Caco-2 (cell line): Measurements from ENCODE around the gene KCTD17. TPM values are rescaled to one million over a fixed set of nuclear protein-coding genes. Genes with fewer than 3 reads are reported as not detected.

Experiments
- BruUV-seq: library from RNA; stranded (reverse); fragments of 400-500 nt; replicated peaks from 2 replicates; lab custom pipeline; 2021; lab: Mats Ljungman, UMichigan
- CTCF ChIA-PET: fragments of 300-600 bp; sonication (Branson Sonifier 250); formaldehyde crosslinking; loops from one replicate; lab custom pipeline; 2022; ENCODE audit warnings: antibody characterized with exemption; lab: Charles Lee
- POLR2A ChIA-PET: fragments of 300-600 bp; sonication (Branson Sonifier 250); formaldehyde crosslinking; loops from one replicate; lab custom pipeline; 2022; ENCODE audit warnings: antibody characterized with exemption; lab: Charles Lee
- DNase-seq, 2 experiments: peaks; one replicate each; pipeline versions ENCODE4 v3.0.0 to v3.0.0-alpha.2; 2020 to 2022
- H3K27me3 ChIP-seq: replicated peaks from 2 replicates; pipeline ENCODE4 v1.6.0; 2011; ENCODE audit warnings: low read length; ENCODE audit not compliant: control insufficient read depth, insufficient read depth
- H3K36me3 ChIP-seq: 2 replicates; pipeline ENCODE4 v1.5.1; 2011; ENCODE audit warnings: low read length; ENCODE audit not compliant: control insufficient read depth, insufficient read depth
- H3K4me1 ChIP-seq: fragments of 250-450 bp; sonication (Bioruptor Pico); 2 replicates; pipeline ENCODE4 v1.5.1; 2020; ENCODE audit warnings: mild to moderate bottlenecking
- H3K4me3 ChIP-seq: 2 replicates; pipeline ENCODE4 v1.5.1; 2011; ENCODE audit warnings: low read depth, mild to moderate bottlenecking, control low read depth, low read length
- H3K9me3 ChIP-seq: fragments of 250-450 bp; sonication (Bioruptor Pico); 2 replicates; pipeline ENCODE4 v1.5.1; 2020; ENCODE audit warnings: mild to moderate bottlenecking, moderate library complexity
- H3K27ac Mint-ChIP-seq: one replicate; pipeline ENCODE4 v1.8.0; 2022; ENCODE audit warnings: mixed read lengths; ENCODE audit not compliant: unreplicated experiment
- H3K27me3 Mint-ChIP-seq: one replicate; pipeline ENCODE4 v1.8.0; 2022; ENCODE audit warnings: mixed read lengths; ENCODE audit not compliant: insufficient read depth, unreplicated experiment
- H3K36me3 Mint-ChIP-seq: one replicate; pipeline ENCODE4 v1.8.0; 2022; ENCODE audit warnings: mild to moderate bottlenecking, mixed read lengths; ENCODE audit not compliant: insufficient read depth, unreplicated experiment
- H3K4me1 Mint-ChIP-seq: one replicate; pipeline ENCODE4 v1.8.0; 2022; ENCODE audit warnings: low read depth, mixed read lengths; ENCODE audit not compliant: unreplicated experiment
- H3K4me3 Mint-ChIP-seq: one replicate; pipeline ENCODE4 v1.8.0; 2022; ENCODE audit warnings: mild to moderate bottlenecking, moderate library complexity, mixed read lengths; ENCODE audit not compliant: unreplicated experiment
- H3K9me3 Mint-ChIP-seq: one replicate; pipeline ENCODE4 v1.8.0; 2022; ENCODE audit warnings: mixed read lengths; ENCODE audit not compliant: unreplicated experiment
- CTCF ChIP-seq, 2 experiments: fragments of 200-600 bp in 1 of 2; IDR thresholded peaks; 1 replicate in 1 of 2; 2 replicates in 1 of 2; pipeline versions ENCODE4 v1.5.1 to v1.8.0; 2011 to 2022; ENCODE audit warnings: antibody characterized with exemption in 1 of 2, control low read depth in 1 of 2, inconsistent platforms in 1 of 2, low read depth in 1 of 2, low read length in 1 of 2, mild to moderate bottlenecking in 1 of 2, moderate library complexity in 1 of 2; ENCODE audit not compliant: insufficient read depth in 1 of 2, severe bottlenecking in 1 of 2, unreplicated experiment in 1 of 2
- intact Hi-C: fragments of 100-400 bp; cut with micrococcal nuclease; formaldehyde crosslinking; loops from one replicate; pipeline ENCODE4 v1.10.0; 2022; ENCODE audit not compliant: unreplicated experiment
- total RNA-seq: library from RNA; stranded (reverse); gene quantifications from 2 replicates; pipeline ENCODE4 v1.2.3, GENCODE V29; 2022

Gene KCTD17
- total RNA-seq, 1 experiment from 2014 or later = 19.8 TPM

- intact Hi-C loops = no loop called here
- Histone ChIP-seq H3K4me3 (no peak overlapping the region), H3K36me3 (no peaks in the 10 kb centered on the region), H3K9me3 (no peaks in the 10 kb centered on the region), H3K27me3 (no peaks in the 10 kb centered on the region), H3K4me1 (peaks cover 25% of the 10 kb centered on the region)
- H3K4me3 Mint-ChIP-seq = no peak overlapping the region
- no peaks in the 10 kb centered on the region for H3K9me3 Mint-ChIP-seq
- no peak for DNase-seq
- peaks cover 15% of the 10 kb centered on the region for H3K4me1 Mint-ChIP-seq
- no peak for TF ChIP-seq CTCF (IDR thresholded peaks at IDR 0.05; ENCODE audit: insufficient read depth in 1 of 2, low read depth in 1 of 2, low read length in 1 of 2, severe bottlenecking in 1 of 2, unreplicated experiment in 1 of 2)
- H3K27ac Mint-ChIP-seq = no peak overlapping the region
- no TSS peak for BruUV-seq
- H3K27me3 Mint-ChIP-seq = no peaks in the 10 kb centered on the region
- CTCF ChIA-PET = no interaction called here
- no peaks in the 10 kb centered on the region for H3K36me3 Mint-ChIP-seq
- POLR2A ChIA-PET = no interaction called here
These were observed 59.7 kb downstream of the KCTD17 start for GRCh38 chr22:37111156-37111717.

GRCh38 chr22:37112084-37112728 is 60.7 kb downstream of the KCTD17 start:
- CTCF ChIA-PET = no interaction called here
- no peak for DNase-seq
- no peaks in the 10 kb centered on the region for H3K36me3 ChIP-seq
- POLR2A ChIA-PET = no interaction called here
- Mint-ChIP-seq H3K27me3 (no peaks in the 10 kb centered on the region), H3K9me3 (no peaks in the 10 kb centered on the region), H3K4me1 (peaks cover 15% of the 10 kb centered on the region), H3K4me3 (no peak overlapping the region), H3K27ac (no peak overlapping the region), H3K36me3 (no peaks in the 10 kb centered on the region)
- peaks cover 25% of the 10 kb centered on the region for H3K4me1 ChIP-seq
- H3K9me3 ChIP-seq = no peaks in the 10 kb centered on the region
- intact Hi-C loops = no loop called here
- no peak overlapping the region for H3K4me3 ChIP-seq
- no peak for TF ChIP-seq CTCF (IDR thresholded peaks at IDR 0.05; ENCODE audit: insufficient read depth in 1 of 2, low read depth in 1 of 2, low read length in 1 of 2, severe bottlenecking in 1 of 2, unreplicated experiment in 1 of 2)
- H3K27me3 ChIP-seq = no peaks in the 10 kb centered on the region
- BruUV-seq = no TSS peak

Other genes with a start within 250 kb of the KCTD17 start
- not detected in 2 replicates for gene PVALB, start 234.7 kb upstream of the KCTD17 start, total RNA-seq
- gene NCF4, start 190.7 kb upstream of the KCTD17 start, total RNA-seq = not detected in 2 replicates
- not detected in 2 replicates for gene CSF2RB, start 138.1 kb upstream of the KCTD17 start, total RNA-seq
- gene TST, start 32.3 kb upstream of the KCTD17 start, total RNA-seq = 37.0 and 44.9 TPM in 2 replicates
- 81.8 and 83.7 TPM in 2 replicates for gene MPST, start 32.0 kb upstream of the KCTD17 start, total RNA-seq
- 1.5 and 1.6 TPM in 2 replicates for gene TMPRSS6, start 58.0 kb downstream of the KCTD17 start, total RNA-seq
- not detected in 2 replicates for gene IL2RB, start 98.2 kb downstream of the KCTD17 start, total RNA-seq
- gene C1QTNF6, start 136.5 kb downstream of the KCTD17 start, total RNA-seq = 7.4 and 7.7 TPM in 2 replicates
- not detected in 2 replicates for gene SSTR3, start 160.7 kb downstream of the KCTD17 start, total RNA-seq
- gene RAC2, start 192.5 kb downstream of the KCTD17 start, total RNA-seq = 0.25 TPM in 1 of 2 replicates, not detected in the other
- not detected in 2 replicates for gene CYTH4, start 230.8 kb downstream of the KCTD17 start, total RNA-seq